Ovary (tissue), 3 donors: ENCODE data around the gene NNT.

Experiments used
- CTCF ChIP-seq, 3 donors: fragments of 450-650 bp in 2 of 3; fragments of 200-600 bp in 1 of 3; IDR thresholded peaks; one replicate each; pipeline versions ENCODE4 v1.5.1 to v1.8.0; 2016 to 2022; ENCODE audit warnings: antibody characterized with exemption in 3 of 3, mild to moderate bottlenecking in 1 of 3
- EP300 ChIP-seq: sonication (generic); formaldehyde crosslinking; IDR thresholded peaks from one replicate; pipeline ENCODE4 v1.6.1; 2017; ENCODE audit warnings: antibody characterized with exemption
- POLR2A ChIP-seq: fragments of 450-650 bp; IDR thresholded peaks from one replicate; pipeline ENCODE4 v1.6.1; 2017; ENCODE audit warnings: antibody characterized with exemption, mild to moderate bottlenecking, moderate library complexity
- donor health status: DM: no; HTN: no; CAD: no.

- TF ChIP-seq POLR2A (no peak), CTCF (IDR thresholded peaks at IDR 0.05) (no peak), EP300 (no peak)
Measured at GRCh38 chr5:43649256-43649655, 46.3 kb downstream of the NNT start.
